HG03457 (cell line): Measurements from ENCODE around the gene SLC16A9.
A peak's percentile ranks its signal among the peaks of the same experiment; 100 is the strongest.

ENCODE experiments used
- ATAC-seq: cut with Tn5 transposase; IDR thresholded peaks from one replicate; pipeline ENCODE4 v1.9.1; 2021; ENCODE audit warnings: moderate number of reproducible peaks; ENCODE audit not compliant: unreplicated experiment

SLC16A9 gene

DNA sequence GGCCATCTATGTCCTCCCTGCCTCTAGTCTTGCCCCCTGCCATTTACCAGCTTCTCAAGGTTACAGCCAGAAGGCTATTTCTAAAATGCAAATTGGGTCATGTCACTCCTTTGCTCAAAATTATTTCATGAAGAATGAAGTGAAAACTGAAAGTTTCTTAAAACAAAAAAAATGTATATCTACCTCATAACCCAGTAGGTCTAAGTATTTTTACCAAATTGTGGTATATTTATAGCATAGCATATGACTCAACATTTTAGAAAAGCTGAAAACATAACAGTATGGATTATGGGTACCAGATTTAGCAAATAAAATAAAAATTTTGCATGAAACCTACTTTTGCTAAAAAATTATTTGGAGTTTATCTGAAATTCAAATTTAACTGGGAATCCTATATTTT lies 78.4 kb downstream of the SLC16A9 start:
- ATAC-seq, result no peak

DNA sequence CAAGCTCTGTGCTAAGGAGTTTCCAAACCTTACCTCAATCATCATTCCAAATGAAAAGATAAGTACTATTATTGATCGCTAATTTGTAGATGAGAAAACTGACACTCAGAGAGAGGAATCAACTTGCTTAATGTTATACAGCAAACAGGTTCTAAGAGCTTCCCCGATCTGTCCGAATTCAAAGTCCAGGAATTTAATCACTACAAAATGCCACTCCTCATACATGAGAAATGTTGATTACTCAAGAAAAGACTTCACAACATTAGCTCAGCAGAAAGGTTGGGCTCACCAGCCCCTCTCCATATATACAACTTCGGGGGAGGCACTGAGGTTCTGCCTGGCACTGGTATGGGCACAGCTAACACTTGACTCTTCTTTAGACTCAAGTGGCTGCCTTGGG lies 80.7 kb downstream of the SLC16A9 start:
- ATAC-seq, result no peak

DNA sequence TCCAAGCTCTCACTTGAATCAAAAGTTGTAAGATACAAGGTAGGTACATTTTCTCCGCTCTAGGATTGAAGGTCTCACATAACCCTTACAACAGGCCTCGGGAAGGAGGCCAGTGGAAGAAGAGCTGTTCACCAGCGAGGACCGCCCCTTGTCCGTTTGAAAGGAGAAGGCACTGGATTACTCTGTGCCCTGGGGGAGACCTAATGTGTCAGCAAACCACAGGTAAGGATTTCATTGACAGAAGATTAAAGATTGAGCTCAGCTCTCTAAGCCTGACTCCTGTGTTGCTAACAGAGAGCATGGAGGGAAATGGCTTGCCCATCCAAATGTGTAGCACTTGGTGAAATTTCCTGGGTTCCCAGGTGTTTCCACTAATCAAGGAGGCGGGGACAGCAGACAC lies 81.2 kb downstream of the SLC16A9 start:
- no peak for ATAC-seq

DNA sequence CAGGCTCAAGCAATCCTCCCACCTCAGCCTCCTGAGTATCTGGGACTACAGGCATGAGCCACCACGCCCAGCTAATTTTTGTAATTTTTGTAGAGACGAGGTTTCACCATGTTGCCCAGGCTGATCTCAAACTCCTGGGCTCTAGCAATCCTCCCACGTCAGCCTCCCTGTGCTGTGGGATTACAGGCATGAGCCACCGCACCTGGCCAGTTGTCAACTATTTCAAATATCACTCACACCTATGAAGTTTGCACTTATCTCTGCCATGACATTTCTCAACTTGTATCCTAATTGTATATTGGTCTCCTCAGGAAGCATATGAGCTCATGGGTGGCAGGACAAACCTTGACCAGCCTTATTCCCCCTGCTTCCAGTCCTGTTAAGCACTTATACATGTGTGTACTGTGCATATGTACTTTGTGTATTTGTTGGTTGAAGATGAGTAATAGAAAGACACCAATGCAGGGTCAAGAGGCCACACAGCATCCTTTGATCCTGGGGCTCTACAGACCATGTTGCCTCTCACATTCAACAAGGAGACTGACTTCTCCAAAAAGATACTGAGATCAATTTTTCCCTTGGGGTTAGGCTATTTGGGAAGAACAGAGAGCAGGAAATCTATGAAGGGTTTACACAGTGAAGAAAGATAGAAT lies 82.2 kb downstream of the SLC16A9 start:
- ATAC-seq, result no peak

DNA sequence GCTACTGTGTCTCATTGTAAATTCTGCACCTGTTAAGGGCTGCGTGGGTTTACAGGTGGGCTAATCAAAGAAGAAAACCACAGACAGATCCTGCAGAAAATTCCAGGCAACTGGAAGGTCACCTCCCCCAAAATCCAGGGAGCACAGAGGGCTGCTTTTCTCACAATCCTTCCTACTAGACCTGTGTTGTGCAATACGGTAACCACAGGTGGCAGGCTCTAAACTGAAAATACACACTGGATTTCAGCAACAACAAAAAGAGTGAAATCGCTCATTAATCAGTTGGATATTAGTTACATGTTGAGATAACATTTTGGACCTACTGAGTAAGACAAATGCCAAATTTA lies 83.2 kb downstream of the SLC16A9 start:
- no peak for ATAC-seq

DNA sequence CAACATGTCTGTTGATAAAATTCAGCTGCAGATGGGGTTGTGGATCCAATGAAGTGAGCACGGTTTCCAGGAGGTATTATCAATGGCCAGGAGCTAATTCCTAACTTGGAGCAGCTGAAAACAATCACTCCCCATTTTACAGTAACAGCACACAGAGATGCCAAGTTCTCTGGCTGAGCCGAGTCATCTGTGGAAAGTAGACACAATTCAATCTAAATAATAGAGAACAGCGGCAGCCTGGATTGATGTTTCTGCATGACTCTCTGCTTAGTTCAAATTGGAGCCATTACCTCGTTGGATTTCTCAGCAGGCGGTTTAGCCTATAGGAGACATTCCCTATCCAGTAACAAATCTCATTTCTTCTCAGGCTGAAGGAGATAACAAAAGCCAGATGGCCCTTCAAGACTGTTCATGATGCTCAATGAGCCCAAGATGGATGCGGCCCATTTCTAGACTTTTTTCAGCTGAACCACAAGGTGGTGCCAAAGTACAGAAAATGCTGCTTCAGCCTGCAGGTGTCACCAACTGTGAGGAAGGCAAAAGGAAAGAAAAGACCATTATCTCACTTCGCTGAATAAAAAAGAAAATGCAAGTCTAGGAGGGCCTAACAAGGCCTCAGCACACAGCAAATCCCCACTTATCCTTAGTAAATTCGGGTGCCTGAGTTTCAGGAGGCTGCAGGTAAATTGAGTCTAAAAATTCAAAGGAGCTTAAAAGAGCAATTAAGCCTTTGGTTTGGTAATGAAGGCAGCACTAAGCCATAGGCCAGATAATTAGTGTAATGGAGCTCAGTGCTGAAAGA lies 83.7 kb downstream of the SLC16A9 start:
- ATAC-seq, result peak; percentile 66

DNA sequence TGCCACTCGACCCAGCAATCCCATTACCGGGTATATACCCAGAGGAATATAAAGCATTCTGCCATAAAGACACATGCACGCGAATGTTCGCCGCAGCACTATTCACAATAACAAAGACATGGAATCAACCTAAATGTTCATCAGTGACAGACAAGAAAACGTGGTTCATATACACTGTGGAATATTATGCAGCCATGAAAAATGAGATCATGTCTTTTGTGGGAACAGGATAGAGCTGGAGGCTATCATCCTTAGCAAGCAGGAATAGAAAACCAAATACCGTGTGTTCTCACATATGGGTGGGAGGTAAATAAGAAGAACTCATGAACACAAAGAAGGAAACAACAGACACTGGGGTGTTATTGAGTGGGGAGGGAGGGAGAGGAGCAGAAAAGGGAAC lies 84.7 kb downstream of the SLC16A9 start:
- no peak for ATAC-seq

DNA sequence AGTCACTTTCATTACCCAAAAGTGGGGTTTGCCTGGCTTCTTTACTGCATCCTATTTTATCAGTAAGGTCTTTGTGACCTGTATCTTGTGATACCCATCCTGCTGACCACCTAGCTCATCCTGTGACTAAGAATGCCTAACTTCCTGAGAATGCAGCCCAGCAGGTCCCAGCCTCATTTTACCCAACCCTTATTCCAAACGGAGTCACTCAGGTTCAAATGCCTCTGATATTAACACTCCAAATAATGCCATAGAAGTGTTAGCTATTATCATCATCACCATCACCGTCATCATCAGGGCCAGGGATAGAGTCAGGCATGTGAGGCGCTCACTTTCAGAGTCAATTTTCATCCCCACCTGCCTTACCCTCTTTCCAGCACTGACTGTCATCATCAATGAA lies 85.5 kb downstream of the SLC16A9 start:
- ATAC-seq, result no peak

DNA sequence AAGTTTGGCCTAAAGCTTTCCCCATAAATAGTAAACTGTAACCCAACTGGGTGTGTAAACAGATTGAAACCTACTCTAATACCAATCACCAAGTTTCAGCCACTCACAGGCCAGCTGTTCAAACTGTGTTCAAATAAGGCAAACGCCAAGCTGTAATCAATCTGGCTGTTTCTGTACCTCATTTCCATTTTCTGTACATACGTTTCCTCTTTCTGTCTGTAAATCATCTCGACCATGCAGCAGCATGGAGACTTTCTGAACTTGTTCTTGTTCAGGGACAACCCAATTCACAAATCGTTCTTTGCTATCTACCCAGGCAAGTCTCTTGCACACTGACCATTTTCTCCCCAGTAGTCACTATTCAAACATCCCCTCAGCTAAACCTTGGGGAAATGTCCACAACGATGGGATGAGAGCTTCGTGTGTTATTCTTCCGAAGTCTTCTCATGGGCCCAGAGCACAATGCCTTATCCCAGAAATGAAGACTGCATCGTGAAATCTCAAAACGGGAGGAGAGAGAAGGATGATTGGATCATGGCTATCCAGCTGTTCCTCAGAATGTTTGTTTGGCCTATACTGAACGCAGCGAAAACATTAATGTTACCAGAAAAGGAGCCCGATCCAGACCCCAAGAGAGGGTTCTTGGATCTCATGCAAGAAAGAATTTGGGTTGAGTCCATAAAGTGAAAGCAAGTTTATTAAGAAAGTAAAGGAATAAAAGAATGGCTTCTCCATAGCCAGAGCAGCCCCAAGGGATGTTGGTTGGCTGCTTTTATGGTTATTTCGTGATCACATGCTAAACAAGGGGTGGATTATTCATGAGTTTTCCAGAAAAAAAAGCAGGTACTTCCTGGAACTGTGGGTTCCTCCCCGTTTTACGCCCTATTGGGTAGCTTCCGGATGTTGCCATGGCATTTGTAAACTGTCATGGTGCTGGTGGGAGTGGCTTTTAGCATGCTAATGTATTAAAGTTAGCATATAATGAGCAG lies 86.2 kb downstream of the SLC16A9 start:
- ATAC-seq, result no peak

DNA sequence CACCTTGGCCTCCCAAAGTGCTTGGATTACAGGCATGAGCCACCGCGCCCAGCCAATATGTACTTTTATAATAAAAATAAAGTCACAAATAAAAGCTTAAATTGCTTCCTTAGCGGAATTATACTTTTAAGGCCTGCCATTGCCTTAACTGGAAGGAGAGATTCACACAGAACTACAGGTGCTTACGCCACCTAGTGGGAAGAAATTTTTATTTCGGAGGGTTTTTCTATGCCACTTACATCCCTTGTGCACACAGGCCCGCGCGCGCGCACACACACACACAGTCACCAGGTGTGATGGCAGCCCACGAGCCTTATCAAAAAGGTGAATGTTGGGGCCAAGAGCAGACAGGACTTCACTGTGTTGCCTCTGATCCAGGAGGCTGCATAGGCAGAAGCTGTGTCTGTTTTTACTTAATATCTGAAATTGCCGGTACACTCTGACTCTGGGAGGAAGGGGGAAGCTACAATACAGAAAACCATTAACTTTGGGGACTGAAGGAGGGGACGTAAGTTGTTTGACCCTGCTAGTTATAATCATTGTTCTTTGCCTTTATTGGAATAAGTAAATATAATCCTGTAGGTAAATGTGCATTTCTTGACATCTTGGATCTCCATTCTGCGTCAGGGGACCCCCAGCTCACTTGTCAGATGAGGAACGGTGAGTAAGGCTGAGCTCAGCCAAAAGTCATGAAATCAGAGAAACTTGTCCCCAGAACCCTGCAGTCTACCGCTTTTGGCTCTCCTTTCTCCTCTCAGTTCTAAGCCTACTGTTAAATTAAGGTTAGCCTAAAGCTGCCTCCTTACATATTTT lies 87.1 kb downstream of the SLC16A9 start:
- no peak for ATAC-seq

DNA sequence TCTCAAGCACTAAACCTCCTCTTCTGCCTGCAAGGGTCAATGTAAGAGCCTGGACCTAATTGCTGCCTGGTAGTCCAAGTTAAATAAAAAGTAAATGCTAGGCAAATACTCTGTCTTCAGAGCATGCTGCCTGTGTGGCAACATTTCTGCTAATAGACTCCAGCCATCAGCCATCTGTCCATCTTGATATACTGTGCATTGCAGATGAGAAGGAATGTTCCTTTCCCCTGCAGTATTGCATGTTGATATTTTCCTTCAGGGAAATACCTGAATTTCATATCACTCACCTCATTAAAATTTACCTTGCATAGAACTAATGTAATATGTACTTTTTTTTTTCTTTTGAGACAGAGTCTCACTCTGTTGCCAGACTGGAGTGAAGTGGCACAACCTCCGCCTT lies 87.9 kb downstream of the SLC16A9 start:
- ATAC-seq, result no peak

DNA sequence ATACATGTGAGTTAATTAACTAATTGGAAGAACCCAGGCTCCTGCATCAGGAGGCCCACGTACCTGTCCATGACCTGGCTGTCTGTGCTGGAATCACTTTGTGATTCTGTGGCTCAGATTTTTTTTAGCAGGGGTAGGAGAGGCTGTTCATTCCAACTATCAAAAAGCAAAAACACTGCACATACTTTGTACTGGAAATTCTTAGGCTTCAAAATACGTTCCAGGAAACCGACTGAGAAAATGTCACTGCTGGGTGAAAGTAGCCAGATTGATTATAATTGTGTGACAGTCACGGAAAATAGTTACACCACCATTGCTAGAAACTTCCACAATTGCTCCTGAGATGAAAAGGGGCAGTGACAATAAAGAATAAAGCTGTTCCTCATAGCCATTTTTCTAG lies 91.0 kb downstream of the SLC16A9 start:
- no peak for ATAC-seq

DNA sequence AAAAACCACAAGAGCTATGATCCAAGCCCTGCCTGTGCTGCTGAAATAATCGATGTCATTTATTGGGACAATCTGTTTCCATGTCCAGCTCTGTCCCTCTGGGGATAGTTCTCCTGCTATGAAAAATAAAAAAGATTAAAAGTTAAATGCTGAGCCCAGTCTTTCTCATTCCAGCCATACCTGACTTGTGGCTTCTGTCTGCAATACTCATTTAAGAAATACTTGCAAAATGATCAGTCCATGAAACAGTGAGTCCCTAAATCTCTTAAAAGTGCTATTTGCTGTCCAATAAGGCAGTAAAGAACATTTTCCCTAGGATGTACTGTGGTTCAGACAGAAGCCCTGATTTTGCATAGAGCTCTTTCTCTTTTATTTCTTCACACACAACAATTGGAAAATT lies 91.7 kb downstream of the SLC16A9 start:
- no peak for ATAC-seq

DNA sequence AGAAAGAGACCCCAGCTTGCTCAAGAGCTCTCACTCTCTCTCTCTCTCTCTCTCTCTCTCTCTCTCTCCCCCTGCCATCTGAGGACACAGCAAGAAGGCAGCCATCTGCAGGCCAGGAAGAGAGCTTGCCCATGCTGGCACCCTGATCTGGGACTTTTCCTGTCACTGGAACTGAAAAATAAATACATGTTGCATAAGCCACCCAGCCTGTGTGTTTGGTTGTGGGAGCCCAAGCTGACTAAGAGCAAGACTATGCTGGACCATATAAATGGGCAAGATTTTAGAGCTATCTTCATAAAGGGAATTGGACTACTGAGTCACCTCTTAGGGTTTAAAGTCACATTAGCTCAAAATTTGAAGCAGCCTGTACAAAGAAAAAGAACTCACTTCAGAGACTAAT lies 98.6 kb downstream of the SLC16A9 start:
- ATAC-seq, result no peak

DNA sequence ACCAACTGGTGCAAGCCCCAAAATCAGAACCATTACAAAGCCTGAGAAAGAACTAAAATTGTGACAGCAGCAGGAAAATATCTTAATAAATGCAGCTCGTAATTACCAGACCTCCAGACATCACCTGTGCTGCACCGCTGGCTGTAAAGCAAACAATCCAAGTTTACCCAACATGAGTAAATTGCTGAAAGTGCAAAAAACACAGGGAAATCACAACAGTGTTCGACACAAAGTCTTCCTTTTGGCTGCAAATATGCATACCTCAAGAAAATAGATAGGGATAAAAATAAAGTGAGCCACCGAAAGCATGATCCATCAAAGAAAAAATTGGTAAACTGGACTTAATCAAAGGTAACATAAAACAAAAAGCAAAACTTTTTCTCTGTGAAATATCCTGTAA lies 101.7 kb downstream of the SLC16A9 start:
- ATAC-seq, result no peak

DNA sequence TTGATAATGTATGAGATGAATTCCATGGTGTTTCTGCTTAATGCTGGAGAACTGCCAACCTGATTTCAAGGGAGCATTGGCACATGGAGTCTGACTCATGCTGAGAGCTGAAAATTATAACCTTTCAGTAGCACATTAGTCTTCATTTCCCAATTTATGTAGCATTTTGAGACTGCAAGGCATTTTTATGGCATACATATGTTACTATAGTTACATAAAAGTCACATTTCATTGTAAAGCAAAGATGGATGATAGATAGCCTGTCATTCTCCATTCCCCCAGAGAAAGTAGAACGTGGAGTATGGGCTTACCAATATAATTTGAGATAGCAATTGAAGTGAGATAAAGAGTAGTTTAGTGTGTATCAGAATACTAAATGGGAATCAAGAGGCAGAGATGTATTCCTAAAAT lies 103.1 kb downstream of the SLC16A9 start:
- no peak for ATAC-seq

DNA sequence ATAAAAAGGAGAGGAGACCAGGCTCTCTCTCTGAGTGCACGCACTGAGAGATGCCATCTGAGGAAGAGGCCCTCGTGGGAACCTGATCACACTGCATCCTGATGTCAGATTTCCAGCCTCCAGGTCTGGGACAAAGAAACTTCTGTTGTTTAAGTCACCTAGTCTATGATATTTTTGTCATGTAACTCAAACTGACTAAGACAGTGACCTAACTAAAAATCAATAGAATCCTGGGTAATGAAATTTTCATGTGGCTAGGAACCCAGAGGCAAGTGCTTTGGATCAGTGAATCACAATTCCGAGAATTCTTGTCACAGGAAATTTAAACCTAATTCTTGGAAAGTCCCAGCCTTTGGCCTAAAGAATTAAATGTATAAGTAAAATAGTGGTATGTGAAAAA lies 107.7 kb downstream of the SLC16A9 start:
- ATAC-seq, result no peak
